A549 (cell line): ENCODE data around the gene COPZ2.

ENCODE experiments used
- CHD4 ChIP-seq: fragments of 200-600 bp; sonication (generic); IDR thresholded peaks from 2 replicates; pipeline ENCODE4 v1.6.1; 2016; ENCODE audit warnings: antibody characterized with exemption, mild to moderate bottlenecking, borderline replicate concordance
- CTCF ChIP-seq: fragments of >200 bp; sonication (Bioruptor Twin); formaldehyde crosslinking; IDR thresholded peaks from 3 replicates; pipeline ENCODE4 v1.5.1; 2016
- POLR2A ChIP-seq: IDR thresholded peaks from 2 replicates; pipeline ENCODE4 v1.6.1; 2012; ENCODE audit warnings: mild to moderate bottlenecking, low read length
- RFX5 ChIP-seq: fragments of 450-650 bp; IDR thresholded peaks from 2 replicates; pipeline ENCODE4 v1.7.1; 2014; ENCODE audit warnings: antibody characterized with exemption, mild to moderate bottlenecking, moderate library complexity
- USF2 ChIP-seq: fragments of 450-650 bp; IDR thresholded peaks from 2 replicates; pipeline ENCODE4 v1.6.1; 2014; ENCODE audit warnings: antibody characterized with exemption

DNA sequence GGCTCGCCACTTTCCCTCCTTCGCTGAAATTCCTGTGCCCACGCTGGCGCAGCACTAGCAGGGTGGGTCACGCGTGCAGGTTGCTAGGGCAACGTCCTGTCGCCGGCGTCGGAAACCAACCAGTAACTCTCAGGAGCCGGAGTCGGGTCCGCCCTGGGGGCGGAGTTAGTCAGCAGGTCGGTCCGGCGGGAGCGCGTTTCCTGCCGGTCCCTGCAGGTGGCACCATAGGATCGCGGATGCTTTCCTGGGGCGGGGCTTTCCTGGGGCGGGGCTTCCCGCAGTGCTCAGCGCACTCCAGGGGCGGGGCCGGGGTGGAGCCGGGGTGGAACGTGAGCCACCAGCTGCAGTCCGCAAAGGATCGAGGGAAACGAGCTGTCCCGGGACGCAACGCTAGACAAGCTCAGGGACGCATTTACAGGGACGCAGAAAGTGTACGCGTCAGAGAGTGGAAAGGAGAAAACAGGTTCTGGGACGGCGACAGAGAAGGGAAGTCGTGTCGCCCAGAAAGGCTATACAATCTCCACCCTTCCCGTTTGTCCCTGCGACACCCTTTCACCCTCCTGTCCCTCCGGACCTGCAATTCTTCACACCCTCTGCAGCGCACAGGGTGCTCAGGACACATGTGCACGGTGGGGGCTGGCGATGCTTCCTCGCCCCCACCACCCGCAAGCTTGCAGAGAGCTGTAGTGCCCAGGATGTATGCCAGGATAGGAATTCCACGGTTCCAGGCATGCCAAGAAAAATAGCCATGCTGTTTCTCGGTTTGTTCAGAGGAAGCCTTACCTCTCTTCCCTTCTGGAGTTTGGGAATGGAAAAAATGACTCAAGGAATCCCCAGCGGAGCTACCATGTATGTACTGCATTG lies 12.3 kb downstream of the COPZ2 start:
- peak; percentile 80 for TF ChIP-seq USF2
- peak; percentile 96 for TF ChIP-seq CTCF
- no peak for TF ChIP-seq CHD4
- peak; percentile 87 for TF ChIP-seq POLR2A
- TF ChIP-seq RFX5, result 0 out of 2 replicates have a peak, but pooled peaks have one; percentile 55
